ENCODE data around the gene BEAN1.

DNA sequence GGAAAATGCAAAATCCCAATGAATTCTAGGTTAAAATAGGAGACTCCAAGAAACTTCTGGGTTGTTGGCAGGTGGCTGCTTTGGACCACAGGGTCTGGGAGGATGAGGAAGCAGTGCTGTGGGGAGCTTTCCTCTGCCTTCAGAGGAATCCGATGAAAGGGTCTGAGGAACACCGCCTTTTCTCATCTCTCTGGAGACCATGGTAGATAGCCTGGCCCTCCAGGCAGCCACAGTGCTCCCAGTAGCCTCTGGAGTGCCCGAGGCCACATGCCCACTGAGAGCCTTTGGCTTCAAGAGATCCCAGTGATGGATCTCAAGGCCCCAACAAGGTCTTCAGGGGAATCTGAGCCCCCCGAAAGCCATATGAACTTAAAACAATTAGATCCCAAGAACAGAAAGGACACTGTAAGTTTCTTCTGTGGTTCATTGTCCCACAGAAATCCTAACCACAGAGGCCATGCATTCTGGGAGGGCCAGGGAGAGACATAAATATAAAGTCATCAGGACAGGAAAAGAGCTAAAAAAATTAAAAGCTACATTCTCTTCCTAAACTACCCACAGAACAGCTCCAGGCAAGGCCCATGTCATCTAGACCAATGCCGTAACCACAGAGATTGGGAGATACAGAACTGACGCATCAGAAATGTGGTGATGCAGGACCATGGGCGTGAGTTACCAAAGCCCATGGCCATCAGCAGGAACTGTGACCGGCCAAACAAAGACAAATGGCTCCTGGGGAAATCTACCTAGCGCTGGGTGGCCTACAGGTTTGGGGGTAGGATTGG, 98.5 kb downstream of the BEAN1 start:
- TF ChIP-seq, protein P1, sequence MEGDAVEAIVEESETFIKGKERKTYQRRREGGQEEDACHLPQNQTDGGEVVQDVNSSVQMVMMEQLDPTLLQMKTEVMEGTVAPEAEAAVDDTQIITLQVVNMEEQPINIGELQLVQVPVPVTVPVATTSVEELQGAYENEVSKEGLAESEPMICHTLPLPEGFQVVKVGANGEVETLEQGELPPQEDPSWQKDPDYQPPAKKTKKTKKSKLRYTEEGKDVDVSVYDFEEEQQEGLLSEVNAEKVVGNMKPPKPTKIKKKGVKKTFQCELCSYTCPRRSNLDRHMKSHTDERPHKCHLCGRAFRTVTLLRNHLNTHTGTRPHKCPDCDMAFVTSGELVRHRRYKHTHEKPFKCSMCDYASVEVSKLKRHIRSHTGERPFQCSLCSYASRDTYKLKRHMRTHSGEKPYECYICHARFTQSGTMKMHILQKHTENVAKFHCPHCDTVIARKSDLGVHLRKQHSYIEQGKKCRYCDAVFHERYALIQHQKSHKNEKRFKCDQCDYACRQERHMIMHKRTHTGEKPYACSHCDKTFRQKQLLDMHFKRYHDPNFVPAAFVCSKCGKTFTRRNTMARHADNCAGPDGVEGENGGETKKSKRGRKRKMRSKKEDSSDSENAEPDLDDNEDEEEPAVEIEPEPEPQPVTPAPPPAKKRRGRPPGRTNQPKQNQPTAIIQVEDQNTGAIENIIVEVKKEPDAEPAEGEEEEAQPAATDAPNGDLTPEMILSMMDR (conservative IDR thresholded peaks at IDR 0.05; ENCODE audit: low read depth, low read length), result no peak
- TF ChIP-seq EZH2 (IDR thresholded peaks at IDR 0.05; ENCODE audit: low read length, unreplicated experiment) (no peak), EZH2phosphoT487 (IDR thresholded peaks at IDR 0.05; ENCODE audit: borderline replicate concordance, low read length) (no peak)

All from PC-3 (cell line).